DND-41 (cell line): Measurements from ENCODE around the gene MALRD1.

Experiments used
- ATAC-seq: fragments of 200-7000 bp; cut with Tn5 transposase; 3 replicates; pipeline ENCODE4 v1.9.1; 2021; ENCODE audit warnings: low read depth; ENCODE audit not compliant: insufficient read depth
- DNase-seq: peaks from one replicate; pipeline ENCODE4 v3.0.0-alpha.2; 2020
- H2AFZ ChIP-seq: 2 replicates; pipeline ENCODE4 v1.6.0; 2012; ENCODE audit warnings: low read depth, low read length
- H3K27ac ChIP-seq: 2 replicates; pipeline ENCODE4 v1.5.1; 2012; ENCODE audit warnings: low read length, inconsistent platforms
- H3K27me3 ChIP-seq: fragments of 200-600 bp; sonication (generic); 2 replicates; pipeline ENCODE4 v1.6.0; 2012; ENCODE audit warnings: low read length, mild to moderate bottlenecking, inconsistent platforms; ENCODE audit not compliant: insufficient read depth, poor library complexity
- H3K36me3 ChIP-seq: 2 replicates; pipeline ENCODE4 v1.5.1; 2012; ENCODE audit warnings: low read length, inconsistent platforms; ENCODE audit not compliant: insufficient read depth
- H3K4me1 ChIP-seq: 2 replicates; pipeline ENCODE4 v1.5.1; 2012; ENCODE audit warnings: mild to moderate bottlenecking, low read length; ENCODE audit not compliant: insufficient read depth
- H3K4me2 ChIP-seq: 2 replicates; pipeline ENCODE4 v1.6.0; 2012; ENCODE audit warnings: mild to moderate bottlenecking, moderate library complexity, low read length, inconsistent platforms; ENCODE audit not compliant: insufficient read depth
- H3K4me3 ChIP-seq, 2 experiments: fragments of 200-600 bp in 1 of 2; shearing (Covaris generic) in 1 of 2; 2 replicates each; pipeline ENCODE4 v1.5.1; 2012 to 2016; ENCODE audit warnings: inconsistent platforms in 2 of 2, low read length in 2 of 2, mild to moderate bottlenecking in 2 of 2, low read depth in 1 of 2, moderate library complexity in 1 of 2
- H3K79me2 ChIP-seq: 2 replicates; pipeline ENCODE4 v1.6.0; 2012; ENCODE audit warnings: low read length, inconsistent platforms; ENCODE audit not compliant: insufficient read depth
- H3K9ac ChIP-seq: 2 replicates; pipeline ENCODE4 v1.6.0; 2012; ENCODE audit warnings: low read depth, mild to moderate bottlenecking, inconsistent platforms, low read length, moderate library complexity
- H3K9me3 ChIP-seq: 2 replicates; pipeline ENCODE4 v1.5.1; 2012; ENCODE audit warnings: low read length, moderate library complexity, mild to moderate bottlenecking, inconsistent platforms; ENCODE audit not compliant: insufficient read depth, severe bottlenecking
- H4K20me1 ChIP-seq: 2 replicates; pipeline ENCODE4 v1.6.0; 2012; ENCODE audit warnings: low read length; ENCODE audit not compliant: insufficient read depth
- CTCF ChIP-seq: IDR thresholded peaks from 2 replicates; pipeline ENCODE4 v1.5.1; 2012; ENCODE audit warnings: borderline replicate concordance, low read length, moderate library complexity, mild to moderate bottlenecking; ENCODE audit not compliant: poor library complexity, severe bottlenecking; ENCODE audit errors: extremely low read depth
- EZH2 ChIP-seq: IDR thresholded peaks from 3 replicates; pipeline ENCODE4 v1.6.1; 2012; ENCODE audit warnings: borderline replicate concordance, low read depth, mild to moderate bottlenecking, moderate library complexity, low read length, inconsistent platforms; ENCODE audit not compliant: severe bottlenecking

The MALRD1 gene

DNA sequence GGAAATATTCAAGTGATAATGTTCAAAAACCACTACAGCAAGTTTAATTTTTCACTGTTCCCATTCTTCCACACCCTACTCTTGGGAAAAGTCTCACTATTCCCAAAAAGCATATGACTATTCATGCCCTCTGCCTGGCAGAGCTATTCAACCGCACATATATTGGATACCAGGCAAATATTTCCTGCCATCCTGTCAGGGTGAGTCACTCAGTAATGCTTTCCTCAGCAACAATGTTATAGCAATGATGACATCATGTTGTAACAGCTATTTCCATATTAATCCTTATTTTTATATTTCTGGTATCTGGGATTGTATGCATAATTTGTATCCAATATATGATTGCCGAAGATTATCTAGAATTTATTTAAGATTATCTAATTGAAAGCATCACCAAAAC, 653.6 kb downstream of the MALRD1 start:
- no peaks in the 10 kb centered on the region for H4K20me1 ChIP-seq
- H3K27me3 ChIP-seq = no peaks in the 10 kb centered on the region
- no peaks in the 10 kb centered on the region for H3K9me3 ChIP-seq
- no peaks in the 10 kb centered on the region for H3K79me2 ChIP-seq
- TF ChIP-seq CTCF = no peak
- no peak for TF ChIP-seq EZH2
- no peaks in the 10 kb centered on the region for H3K36me3 ChIP-seq
- H2AFZ ChIP-seq = no peak overlapping the region
- H3K9ac ChIP-seq = no peak overlapping the region
- H3K4me2 ChIP-seq = no peak overlapping the region
- no peaks in the 10 kb centered on the region for H3K4me1 ChIP-seq
- no peak overlapping the region for H3K27ac ChIP-seq
- no peak overlapping the region for H3K4me3 ChIP-seq
- DNase-seq = no peak
- ATAC-seq = no peak

DNA sequence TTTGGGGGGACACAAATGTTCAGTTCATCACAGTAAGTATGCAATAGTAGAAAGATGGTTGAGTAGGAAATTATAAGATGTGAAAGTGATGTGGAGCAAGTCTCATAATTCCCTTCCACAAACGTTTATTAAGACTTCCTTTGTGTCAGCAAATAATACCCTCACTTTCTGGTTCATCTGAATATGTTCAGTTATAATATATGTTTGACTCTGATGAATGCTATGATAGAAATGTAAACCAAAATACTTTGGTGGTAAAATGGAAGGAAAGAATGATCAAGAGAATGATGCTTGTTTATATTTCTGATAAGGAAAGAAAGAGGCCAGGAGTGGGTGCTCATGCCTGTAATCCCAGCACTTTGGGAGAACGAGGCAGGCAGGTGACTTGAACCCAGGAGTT, 655.9 kb downstream of the MALRD1 start:
- TF ChIP-seq CTCF (no peak), EZH2 (no peak)
- no peak overlapping the region for H3K4me3 ChIP-seq
- H3K4me1 ChIP-seq = no peaks in the 10 kb centered on the region
- no peak overlapping the region for H3K4me2 ChIP-seq
- H3K27ac ChIP-seq = no peak overlapping the region
- no peaks in the 10 kb centered on the region for H3K9me3 ChIP-seq
- H3K79me2 ChIP-seq = no peaks in the 10 kb centered on the region
- ATAC-seq = no peak
- H3K9ac ChIP-seq = no peak overlapping the region
- H4K20me1 ChIP-seq = no peaks in the 10 kb centered on the region
- H2AFZ ChIP-seq = no peak overlapping the region
- H3K27me3 ChIP-seq = no peaks in the 10 kb centered on the region
- H3K36me3 ChIP-seq = no peaks in the 10 kb centered on the region
- DNase-seq = no peak

DNA sequence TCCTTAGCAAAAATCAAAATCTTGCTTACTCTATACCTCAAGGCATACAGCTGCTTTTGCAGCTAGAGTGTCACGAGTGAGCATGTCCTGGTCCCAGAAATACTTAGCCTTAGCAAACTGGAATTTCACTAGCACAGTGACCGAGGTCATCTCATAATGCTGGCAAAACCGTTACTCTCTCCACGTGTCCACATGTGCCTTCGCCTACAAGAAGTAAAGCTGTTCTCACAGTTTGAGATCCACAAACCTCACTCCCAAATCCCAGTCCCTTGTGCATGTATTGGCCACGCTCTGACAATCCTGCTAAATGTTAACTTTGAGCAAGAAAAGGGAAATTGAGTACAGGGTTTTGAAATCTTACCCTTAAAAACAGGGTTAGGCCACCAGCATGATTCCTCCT, 656.6 kb downstream of the MALRD1 start:
- Histone ChIP-seq H3K9me3 (no peaks in the 10 kb centered on the region), H3K79me2 (no peaks in the 10 kb centered on the region), H3K27me3 (no peaks in the 10 kb centered on the region), H3K4me1 (no peaks in the 10 kb centered on the region), H3K9ac (no peak overlapping the region), H3K4me2 (no peak overlapping the region), H3K4me3 (no peak overlapping the region), H3K27ac (no peak overlapping the region), H4K20me1 (no peaks in the 10 kb centered on the region), H3K36me3 (no peaks in the 10 kb centered on the region), H2AFZ (no peak overlapping the region)
- DNase-seq = no peak
- no peak for ATAC-seq
- TF ChIP-seq EZH2 (no peak), CTCF (no peak)

DNA sequence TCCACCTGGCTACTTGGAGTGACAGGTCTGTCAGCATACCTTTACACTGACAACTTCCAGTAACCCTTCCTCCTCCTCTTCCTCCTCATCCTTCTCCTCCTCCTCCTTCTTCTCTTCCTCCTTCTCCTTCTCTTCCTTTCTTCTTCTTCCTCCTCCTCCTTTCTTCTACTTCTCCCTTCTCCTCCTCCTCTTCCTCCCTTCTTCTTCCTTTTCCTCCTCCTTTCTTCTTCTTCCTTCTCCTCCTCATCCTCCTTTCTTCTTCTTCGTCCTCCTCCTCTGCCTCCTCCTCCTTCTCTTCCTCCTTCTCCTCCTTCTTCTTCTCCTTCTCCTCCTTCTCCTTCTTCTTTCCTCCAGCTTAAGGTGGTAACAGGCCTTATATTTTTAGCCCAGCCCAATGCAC, 658.3 kb downstream of the MALRD1 start:
- H3K4me1 ChIP-seq = no peaks in the 10 kb centered on the region
- no peak for DNase-seq
- no peak overlapping the region for H2AFZ ChIP-seq
- no peak overlapping the region for H3K27ac ChIP-seq
- peaks cover 2% of the 10 kb centered on the region for H3K9me3 ChIP-seq
- no peak for TF ChIP-seq EZH2
- no peak overlapping the region for H3K4me2 ChIP-seq
- H3K9ac ChIP-seq = no peak overlapping the region
- H3K4me3 ChIP-seq = no peak overlapping the region
- H4K20me1 ChIP-seq = no peaks in the 10 kb centered on the region
- H3K36me3 ChIP-seq = no peaks in the 10 kb centered on the region
- ATAC-seq = no peak
- H3K27me3 ChIP-seq = no peaks in the 10 kb centered on the region
- H3K79me2 ChIP-seq = no peaks in the 10 kb centered on the region
